ENCODE measurements around the gene NRL.

The NRL gene

GRCh38 chr14:24144451-24144850, 29.7 kb upstream of the NRL start:
- DNase-seq (ENCODE audit: low read depth) = no peak

- no peak for DNase-seq (ENCODE audit: low read depth)
Measured at GRCh38 chr14:24143511-24143910, 28.8 kb upstream of the NRL start.

DNA sequence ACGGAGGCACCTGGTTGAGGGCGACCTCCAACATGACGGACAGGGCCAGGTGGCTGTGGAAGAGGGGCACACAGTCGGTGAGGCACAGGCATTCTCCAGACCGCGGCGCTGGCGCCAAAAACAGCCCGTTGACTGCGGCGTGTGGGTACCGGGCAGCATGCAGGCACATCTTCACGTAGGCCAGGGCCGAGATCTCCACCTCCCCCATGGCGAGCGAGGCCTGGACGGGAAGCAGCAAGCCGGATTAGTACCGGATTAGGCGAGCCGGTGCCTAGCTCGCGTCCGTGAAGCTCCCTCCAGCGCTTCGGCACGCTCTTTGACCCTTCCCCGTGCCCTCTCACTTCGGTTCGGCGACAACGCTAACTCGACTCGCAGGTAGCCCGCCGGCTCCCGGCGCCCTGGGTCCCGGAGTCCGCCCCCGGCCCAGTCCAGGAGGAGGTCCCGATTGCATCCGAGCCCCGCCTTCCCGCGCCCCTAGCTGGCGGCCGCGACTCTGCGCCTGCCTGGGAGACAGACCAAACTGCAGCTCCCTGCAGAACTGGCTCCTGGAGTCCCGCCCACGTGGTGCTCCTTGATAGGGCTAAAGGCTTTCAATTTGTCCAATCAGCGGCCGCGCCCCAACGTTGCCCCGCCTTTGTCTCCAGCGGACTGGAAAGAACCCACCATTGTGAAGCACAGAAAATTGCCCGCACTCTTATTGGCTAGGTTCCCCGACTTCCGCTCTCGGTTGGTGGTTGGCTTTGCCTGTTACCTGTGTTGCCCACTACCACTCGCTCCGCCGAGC, 26.5 kb upstream of the NRL start, which contains the start of gene EMC9:
EMC9 (minus strand) TSS at position 495 of the 784 bp plus-strand sequence; CDS start at position 208, 287 bp downstream.
- peak; percentile 98 for DNase-seq (ENCODE audit: low read depth)

- no peak for DNase-seq (ENCODE audit: low read depth)
Measured at GRCh38 chr14:24139272-24139934, 24.7 kb upstream of the NRL start.

DNA sequence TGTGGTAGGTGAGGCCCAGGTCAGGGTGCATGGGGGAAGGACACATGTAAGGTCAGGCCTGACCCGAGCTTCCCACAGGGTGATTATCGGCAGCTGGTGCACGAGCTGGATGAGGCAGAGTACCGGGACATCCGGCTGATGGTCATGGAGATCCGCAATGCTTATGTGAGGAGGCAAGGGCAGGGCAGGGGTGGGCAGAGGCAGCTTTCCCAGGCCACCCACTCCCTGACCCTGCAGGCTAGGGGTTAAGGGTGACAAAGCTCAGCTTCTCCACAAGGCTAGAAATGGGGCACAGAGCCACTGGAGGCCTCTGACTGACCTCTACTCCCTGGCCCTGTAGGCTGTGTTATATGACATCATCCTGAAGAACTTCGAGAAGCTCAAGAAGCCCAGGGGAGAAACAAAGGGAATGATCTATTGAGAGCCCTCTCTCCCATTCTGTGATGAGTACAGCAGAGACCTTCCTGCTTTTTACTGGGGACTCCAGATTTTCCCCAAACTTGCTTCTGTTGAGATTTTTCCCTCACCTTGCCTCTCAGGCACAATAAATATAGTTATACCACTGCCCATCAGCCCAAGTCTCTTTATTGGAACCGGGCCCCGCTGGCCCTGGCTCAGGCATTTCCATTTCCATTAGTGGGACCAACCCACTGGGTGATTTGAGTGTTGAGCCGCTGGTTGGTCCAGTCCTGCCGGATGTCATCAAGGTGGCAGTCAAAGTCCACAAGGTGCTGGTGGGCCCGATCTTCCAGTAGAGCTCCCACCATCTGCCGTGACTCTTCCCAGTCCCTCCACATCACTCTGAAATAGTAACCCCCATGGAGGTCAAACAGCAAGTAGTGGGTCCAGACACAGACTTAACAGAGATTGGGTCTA, 23.9 kb upstream of the NRL start:
- no peak for DNase-seq (ENCODE audit: low read depth)

- no peak for DNase-seq (ENCODE audit: low read depth)
Measured at GRCh38 chr14:24137529-24138395, 23.0 kb upstream of the NRL start.

- DNase-seq (ENCODE audit: low read depth) = no peak
Measured at GRCh38 chr14:24136684-24137528, 22.2 kb upstream of the NRL start.

DNA sequence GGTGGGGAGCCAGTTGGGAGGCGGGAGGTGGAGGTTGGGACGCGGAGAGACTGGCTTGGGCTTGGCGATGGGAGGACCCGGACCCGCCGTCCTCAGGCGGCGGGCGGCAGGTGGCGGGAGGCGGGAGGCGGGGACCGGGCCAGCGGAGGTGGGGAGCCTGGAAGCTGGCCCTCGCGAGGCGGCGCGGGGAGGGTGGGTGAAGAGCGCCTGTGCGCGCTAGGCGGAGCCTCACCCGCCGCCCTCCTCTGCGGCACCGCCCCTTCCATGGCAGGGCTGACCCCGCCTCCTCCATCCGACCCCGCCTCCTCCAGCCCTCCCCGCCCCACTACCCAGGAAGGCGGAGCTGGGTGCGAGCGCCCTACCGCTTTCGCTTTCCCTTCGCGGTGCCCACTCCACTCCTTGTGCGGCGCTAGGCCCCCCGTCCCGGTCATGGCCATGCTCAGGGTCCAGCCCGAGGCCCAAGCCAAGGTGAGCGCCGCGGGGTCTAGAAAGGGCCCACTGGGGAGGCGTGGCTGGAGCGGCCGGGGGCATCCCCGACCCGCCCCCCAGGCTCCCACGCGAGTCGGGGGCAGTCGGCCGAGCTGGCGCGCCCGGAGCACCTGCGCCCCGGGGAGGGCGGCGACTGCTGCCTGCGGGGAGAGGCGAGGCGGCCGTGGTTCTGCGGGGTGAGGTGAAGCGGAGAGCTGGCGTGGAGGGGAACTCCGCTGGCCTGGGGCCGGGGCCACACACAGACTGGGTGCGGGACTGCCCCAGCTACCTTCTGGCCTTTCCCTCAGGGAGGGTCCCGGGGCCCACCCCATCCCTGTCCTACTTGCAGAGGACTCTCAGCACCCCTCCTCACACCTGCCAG, 21.3 kb upstream of the NRL start, which contains the start of gene PSME1:
PSME1 (plus strand) TSS at position 361 of the 850 bp plus-strand sequence; CDS start at position 430, 69 bp downstream.
- peak; percentile 90 for DNase-seq (ENCODE audit: low read depth)

DNA sequence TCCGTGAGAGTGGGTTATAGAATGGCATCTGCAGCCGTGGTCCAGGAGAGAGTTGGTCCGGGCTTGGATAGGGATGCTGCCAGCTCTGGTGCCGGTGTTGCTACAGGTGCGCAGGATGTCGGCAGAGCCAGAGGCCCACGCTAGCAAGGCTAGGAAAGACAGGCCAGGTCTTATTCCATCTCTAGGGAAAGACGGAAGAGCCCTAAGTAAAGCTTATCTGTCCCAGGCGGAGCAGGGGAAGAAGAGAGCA, 20.8 kb upstream of the NRL start:
- DNase-seq (ENCODE audit: low read depth) = no peak

GRCh38 chr14:24133735-24134134, 19.0 kb upstream of the NRL start:
- no peak for DNase-seq (ENCODE audit: low read depth)

DNA sequence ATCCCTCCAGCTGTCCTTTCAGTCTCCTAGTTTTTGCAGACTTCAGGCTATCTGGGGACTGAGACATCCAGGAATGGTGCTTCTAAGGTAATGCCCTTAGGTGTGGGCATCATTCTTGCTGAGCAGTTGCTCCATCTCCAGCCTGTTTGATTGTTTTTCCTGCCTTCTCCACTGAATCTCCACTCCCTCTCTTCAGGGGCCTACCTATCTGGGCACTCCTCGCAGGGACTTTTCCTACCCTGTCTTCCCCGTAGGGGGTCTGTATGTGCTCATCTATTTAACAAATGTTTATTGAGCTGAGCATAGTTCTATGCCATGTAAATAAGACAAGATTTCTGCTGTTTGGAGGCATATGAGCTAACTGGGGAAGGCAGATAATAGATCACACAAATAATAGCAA, 18.2 kb upstream of the NRL start:
- DNase-seq (ENCODE audit: low read depth) = no peak

GRCh38 chr14:24132061-24132685, 17.4 kb upstream of the NRL start:
- DNase-seq (ENCODE audit: low read depth) = no peak

DNA sequence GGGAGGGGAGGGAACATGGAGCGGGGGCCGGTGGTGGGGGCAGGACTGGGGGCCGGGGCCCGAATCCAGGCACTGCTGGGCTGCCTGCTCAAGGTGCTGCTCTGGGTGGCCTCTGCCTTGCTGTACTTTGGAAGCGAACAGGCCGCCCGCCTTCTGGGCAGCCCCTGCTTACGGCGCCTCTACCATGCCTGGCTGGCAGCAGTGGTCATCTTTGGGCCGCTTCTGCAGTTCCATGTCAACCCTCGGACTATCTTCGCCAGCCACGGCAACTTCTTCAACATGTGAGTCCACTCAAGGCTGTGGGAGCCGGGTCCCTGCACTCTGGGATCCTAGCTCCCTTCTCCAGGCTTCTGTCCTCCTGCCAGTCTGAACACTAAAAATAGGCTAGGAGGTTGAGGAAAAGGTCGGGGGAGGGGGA, 16.8 kb upstream of the NRL start:
- DNase-seq (ENCODE audit: low read depth) = no peak

GRCh38 chr14:24130717-24131548, 16.2 kb upstream of the NRL start:
- DNase-seq (ENCODE audit: low read depth) = no peak

DNA sequence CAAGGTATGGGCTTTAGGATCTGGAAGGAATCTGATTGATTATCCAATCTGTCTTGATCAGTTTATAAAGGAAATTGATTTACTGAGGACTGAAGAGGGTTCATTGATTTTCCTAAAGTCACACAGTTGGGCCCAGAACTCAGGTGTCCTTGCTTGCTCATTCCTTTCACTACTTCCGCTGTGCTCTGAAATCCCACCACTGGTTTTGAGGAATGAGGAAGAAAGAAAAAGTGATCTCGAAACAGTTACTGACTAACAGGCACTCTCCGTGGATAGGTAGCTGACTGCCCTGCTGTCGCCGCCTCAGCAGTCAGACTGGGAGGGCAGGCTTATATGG, 15.6 kb upstream of the NRL start, which contains the start of gene FITM1:
FITM1 (plus strand) TSS at position 280 of the 337 bp plus-strand sequence. CDS start 905 bp downstream, outside the sequence.
- DNase-seq (ENCODE audit: low read depth) = no peak

GRCh38 chr14:24129410-24129998, 14.8 kb upstream of the NRL start:
- DNase-seq (ENCODE audit: low read depth) = no peak

DNA sequence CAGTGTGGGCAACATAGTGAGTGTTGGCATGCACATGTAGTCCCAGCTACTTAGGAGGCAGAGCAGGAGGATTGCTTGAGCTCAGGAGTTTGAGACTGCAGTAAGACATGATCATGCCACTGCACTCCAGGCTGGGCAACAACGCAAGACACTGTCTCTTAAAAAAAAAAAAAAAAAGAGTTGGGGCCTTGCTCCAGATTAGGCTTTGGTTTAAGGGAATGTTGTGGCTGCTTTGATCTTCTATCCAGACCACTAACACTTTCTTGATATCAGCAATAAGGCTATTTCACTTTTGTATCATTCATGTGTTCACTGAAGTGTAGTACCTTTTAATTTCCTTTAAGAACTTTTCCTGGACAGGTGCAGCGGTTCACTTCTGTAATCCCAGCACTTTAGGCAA, 12.9 kb upstream of the NRL start:
- DNase-seq (ENCODE audit: low read depth) = no peak

- DNase-seq (ENCODE audit: low read depth) = no peak
Measured at GRCh38 chr14:24126939-24127338, 12.2 kb upstream of the NRL start.

All from stimulated activated CD8-positive, alpha-beta memory T cell treated with anti-CD3 and anti-CD28 coated beads, Interleukin-12 subunit alpha, Interleukin-12 subunit beta, amount 100 ng/mL, for 4 hours (primary cell).